Stimulated activated CD4-positive, alpha-beta T cell treated with anti-CD3 and anti-CD28 coated beads, Interleukin-12 subunit alpha, Interleukin-12 subunit beta, amount 100 ng/mL, for 4 hours (primary cell): Measurements from ENCODE around the gene TRAIP.
"Not testable (repeated sequence)": the region's sequence is repeated elsewhere in the genome, so short reads cannot be mapped to it uniquely, and the experiment has no call there.

Source experiments
- DNase-seq: peaks from one replicate; pipeline ENCODE4 v3.0.0-alpha.2; 2020

The TRAIP gene

DNA sequence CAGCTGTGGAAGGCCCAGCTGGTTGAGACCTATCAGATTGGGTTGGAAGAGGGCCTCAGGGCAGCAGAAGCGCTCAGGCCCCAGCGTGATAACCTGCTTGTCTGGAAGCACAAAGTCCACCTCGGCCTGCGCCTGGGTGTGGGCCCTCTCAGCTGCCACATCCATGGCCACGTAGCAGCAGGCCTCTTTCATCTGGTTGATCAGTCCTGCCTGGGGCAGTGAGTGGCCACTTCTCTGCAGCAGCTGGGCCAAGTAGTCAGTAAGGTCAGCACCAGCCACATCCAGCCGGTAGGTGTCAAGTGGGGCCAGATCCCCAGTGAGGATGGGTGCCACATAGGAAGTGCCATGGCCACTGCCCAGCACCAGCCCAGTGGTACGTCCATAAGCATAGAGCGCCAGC lies 17.3 kb upstream of the TRAIP start:
- no peak for DNase-seq

GRCh38 chr3:49872801-49873281 lies 16.5 kb upstream of the TRAIP start:
- no peak for DNase-seq

GRCh38 chr3:49871531-49872153 lies 15.3 kb upstream of the TRAIP start:
- DNase-seq, result no peak

DNA sequence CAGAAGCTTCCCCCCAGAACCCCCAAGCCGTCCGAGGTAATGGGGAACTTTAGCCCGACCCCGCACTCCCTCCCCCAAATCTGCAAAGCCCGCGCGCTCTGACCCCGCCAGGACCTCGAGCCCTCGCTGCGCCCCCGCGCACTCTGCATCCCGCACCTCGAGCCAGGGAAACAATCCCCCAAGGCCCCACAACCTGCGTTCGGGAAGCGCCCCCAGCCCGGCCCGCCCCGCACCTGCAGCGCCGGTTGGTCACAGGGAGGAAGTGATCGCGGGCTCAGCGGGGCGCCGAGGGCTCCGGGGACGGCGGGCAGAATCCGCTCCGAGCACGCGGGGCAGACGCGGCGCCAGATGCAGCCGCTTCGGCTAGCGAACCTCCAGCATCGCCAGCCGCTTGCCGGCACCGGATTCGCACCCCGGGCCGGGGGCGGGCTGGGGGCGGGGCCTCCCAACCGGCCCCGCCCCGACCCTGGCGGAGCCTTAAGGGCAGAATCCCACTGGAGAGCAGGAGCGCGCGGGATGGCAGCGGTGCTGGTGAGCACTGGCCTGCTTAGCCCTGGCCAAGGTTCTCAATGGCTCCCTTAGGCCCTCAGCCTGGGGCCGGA lies 13.3 kb upstream of the TRAIP start, which contains the start of gene CAMKV:
Gene CAMKV, minus strand, starts transcription at position 382 of the 602 bp plus-strand sequence. CDS start 7,518 bp downstream, outside the sequence.
- peak; percentile 24 for DNase-seq

GRCh38 chr3:49868862-49869466 lies 12.6 kb upstream of the TRAIP start:
- no peak for DNase-seq

GRCh38 chr3:49867871-49868321 lies 11.5 kb upstream of the TRAIP start:
- DNase-seq, result no peak

- DNase-seq, result no peak
Observed at GRCh38 chr3:49867400-49867799, 11.0 kb upstream of the TRAIP start.

- no peak for DNase-seq
Observed at GRCh38 chr3:49865198-49865784, 8.9 kb upstream of the TRAIP start.

DNA sequence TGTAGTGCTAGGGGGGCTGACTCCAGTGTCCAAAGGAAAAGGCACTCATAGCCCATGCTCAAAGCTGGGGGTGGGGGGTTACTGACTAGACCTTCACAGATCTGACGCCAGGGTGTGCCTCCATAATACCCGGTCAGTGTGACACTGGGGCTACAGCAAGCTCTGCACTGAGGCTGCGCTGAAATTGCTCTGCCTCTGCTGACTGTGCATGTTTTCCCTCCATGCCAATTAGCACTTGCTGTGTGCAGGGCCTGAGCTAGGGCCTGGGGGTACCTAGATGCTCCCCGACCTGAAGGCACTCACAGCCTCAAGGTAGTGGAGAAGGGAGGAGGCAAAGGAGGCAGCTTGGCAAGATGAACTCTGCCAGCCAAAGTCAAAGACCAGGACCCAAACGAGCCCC lies 8.1 kb upstream of the TRAIP start:
- DNase-seq, result no peak

DNA sequence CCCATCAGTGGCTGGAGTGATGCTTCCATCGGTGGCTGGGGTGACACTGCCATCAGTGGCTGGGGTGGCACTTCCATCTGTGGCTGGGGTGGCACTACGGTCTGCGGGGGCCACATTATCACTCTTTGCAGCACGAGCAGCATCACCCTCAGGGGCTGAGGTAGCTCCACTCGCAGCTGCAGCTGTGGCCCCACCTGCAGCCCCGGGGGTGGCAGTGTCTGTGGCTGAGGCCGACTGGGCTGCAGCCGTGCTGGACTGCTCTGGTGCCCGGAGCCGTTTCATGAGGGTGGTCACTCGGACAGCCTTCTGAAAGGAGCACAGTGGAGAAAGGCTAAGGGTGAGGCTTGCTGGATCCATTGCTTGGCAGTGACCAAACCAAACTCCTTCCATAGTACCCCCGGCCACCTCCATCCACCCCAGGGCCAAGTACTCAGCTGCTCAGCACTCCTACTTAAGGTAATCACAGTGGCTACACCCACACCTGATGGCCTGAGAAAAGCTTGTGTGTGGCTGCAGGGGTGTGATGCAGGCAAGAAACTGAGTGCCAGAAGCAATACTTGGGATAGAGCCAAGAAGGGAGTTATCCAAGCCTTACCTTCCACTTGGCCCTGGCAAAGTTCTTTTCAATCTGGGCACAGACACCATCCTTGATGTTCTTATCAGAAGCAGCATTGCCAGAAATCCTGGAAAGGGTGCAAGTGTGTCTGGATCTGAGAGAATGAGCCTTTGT lies 3.4 kb upstream of the TRAIP start:
- no peak for DNase-seq

DNA sequence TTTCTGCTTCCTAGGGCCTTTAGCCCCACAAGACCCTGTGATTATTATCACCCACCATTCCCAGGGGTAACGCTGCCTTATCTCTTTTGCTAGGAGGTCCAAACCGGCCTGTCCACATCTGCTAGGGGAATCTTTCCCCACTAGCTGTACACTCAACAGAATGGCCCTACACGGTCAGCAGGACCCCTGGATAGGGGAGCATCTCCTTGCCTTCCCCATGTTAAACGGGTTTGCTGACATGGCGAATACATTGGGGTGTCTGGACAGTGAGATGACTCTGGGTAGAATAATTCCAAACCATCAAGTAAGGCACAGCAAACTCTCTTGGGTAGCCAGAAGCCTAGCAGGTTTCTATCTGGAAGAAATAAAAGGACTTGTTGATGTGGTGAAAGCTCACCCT lies 702 bp downstream of the TRAIP start:
- no peak for DNase-seq

GRCh38 chr3:49845694-49846093 lies 10.7 kb downstream of the TRAIP start:
- no peak for DNase-seq

DNA sequence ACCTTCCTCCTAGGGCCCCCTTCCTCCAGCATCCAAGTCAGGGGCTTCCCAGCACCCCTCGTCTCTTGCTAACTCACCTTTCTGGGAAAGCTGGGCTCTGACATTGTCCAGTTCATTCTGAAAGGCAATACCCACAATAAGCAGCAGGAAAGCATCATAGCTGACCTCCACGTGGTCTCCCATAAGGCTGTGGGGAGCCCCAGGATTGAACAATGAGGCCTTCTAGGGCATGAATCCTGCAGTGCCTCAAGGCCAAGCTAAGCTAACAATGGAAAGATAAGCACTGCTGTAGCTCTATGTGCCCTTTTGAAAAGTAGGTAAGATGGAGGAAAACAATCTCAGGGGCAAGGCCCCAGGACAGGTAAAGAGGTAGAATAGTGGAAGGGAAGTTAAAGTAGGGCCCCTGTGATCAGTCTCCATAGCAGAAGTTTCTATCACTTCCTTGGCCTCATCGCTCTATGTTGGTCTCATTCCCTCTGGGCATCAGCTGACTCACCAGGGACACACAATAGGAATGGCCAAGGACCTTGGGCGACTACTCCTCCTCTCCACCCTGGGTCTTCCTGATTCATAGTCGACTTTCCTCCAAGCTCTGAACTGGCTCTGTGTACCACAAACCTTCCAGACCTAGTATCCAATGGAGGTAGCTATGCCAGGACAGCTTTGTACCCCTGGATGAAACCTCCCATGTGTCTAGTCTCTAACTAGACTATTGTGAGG lies 11.7 kb downstream of the TRAIP start:
- DNase-seq, result no peak

DNA sequence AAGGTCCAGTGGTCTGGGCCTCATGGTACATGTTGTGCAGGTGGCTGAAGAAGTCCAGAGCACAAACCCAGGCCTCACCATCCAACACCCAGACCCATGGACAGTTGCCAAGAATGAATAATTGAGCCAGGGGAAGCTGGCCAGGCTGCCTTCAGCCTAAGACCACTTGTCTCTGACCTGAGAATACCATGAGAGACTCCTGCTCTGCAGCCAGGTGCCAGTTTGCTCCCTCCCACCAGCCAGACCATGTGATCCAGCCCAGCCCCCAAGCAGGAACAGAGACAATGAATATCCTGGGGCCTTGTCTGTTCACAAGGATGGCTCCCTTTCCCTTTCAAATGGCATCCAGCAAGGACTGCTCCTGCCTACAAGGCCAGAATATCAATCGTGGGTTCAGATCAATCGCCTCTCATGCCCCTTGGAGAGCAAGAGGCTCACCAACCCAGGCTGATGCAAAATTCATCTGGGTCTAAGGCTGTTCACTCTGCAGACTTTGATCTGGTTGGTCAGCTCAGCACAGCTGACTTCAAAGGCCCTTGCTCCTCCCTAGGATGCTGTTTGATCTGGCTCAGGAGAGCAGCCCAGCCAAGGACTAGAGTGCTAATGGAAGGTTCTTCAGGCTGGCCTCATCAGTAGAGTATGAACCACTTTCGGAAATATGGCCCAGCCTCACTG lies 13.4 kb downstream of the TRAIP start:
- DNase-seq, result no peak

GRCh38 chr3:49841806-49842205 lies 14.6 kb downstream of the TRAIP start:
- no peak for DNase-seq

GRCh38 chr3:49841126-49841696 lies 15.2 kb downstream of the TRAIP start:
- DNase-seq, result no peak

- no peak for DNase-seq
Observed at GRCh38 chr3:49840388-49840787, 16.0 kb downstream of the TRAIP start.

DNA sequence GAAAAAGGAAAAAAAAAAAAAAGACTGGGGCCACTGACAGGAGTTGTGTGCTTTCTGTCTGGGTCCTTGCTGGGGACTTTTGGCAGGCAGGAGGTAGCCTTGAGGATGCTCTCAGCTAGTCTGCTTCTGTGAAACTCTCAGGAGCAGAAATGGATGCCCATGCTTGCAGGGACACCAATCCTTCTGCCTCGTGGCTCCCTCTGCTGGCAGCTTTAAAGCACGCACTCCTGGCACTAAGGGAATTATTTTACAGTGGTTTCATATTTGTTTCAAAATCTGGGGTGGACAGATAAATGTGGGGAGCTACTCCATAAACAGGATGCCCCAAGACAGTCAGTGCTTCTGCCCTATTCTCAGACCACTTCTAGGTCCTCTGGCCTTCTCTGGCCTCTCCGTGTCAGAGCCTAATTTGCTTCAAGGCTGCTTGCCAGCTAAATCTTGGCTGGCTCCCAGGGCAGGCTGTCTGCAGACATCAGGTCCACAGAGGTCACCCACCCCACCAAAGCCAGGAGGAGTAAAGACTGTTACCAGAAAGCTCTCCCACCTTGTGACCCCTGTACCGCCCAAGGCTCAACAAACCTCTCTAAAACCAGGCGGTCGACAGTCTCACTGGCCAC lies 17.1 kb downstream of the TRAIP start:
- peak; percentile 75 for DNase-seq

DNA sequence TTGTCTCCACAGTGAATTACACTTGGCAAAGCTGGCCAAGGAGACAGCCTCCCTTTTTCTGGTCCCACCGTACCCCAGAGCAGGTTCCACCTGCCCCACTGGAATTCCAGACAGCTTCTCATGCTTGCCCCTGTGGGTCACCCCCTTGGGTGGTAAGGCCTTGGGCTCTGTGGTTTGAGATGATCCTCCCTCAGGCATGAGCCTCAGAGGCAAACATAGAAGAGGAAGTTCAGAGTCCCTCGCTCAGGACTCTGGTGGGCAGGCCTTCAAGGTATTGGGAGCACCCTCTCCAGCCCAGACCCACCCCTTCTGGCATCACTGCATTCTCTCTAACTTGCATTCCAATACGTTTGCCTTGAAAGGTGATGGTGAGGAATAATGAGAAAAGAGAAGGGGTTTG lies 25.0 kb downstream of the TRAIP start:
- no peak for DNase-seq

- DNase-seq, result no peak
Observed at GRCh38 chr3:49826016-49826415, 30.3 kb downstream of the TRAIP start.

GRCh38 chr3:49823131-49823530 lies 33.2 kb downstream of the TRAIP start:
- DNase-seq, result not testable (repeated sequence)
